NCI-H2107 treated with DMSO at 0.1 percent for 48 hours (cell line): ENCODE measurements around the gene SPATA13.

ENCODE experiments used
- DNase-seq: peaks from one replicate; lab custom pipeline; 2025; ENCODE audit not compliant: unreplicated experiment; lab: John Stamatoyannopoulos, UW

The SPATA13 gene

DNA sequence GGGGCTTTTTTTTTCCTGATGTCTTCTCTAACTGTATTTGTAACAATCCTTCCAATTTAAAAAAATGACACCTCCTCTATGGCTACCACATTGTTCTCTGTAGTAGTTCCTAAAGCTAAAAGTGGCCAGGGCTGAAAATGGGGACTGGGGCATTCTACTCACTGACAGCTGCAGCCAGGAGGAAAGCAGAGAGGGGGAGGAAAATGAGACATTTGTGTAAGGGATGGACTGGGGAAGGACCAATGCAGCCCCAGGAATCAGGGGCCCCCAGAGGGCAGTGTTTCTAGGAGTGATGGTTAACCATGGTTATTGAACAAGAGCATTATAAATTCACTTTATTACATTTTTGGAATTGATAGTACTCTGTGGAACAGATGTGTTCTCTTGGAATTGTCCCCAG is 114.5 kb downstream of the SPATA13 start:
- DNase-seq = no peak

- no peak for DNase-seq
Observed at GRCh38 chr13:24276306-24276705, 115.8 kb downstream of the SPATA13 start.

DNA sequence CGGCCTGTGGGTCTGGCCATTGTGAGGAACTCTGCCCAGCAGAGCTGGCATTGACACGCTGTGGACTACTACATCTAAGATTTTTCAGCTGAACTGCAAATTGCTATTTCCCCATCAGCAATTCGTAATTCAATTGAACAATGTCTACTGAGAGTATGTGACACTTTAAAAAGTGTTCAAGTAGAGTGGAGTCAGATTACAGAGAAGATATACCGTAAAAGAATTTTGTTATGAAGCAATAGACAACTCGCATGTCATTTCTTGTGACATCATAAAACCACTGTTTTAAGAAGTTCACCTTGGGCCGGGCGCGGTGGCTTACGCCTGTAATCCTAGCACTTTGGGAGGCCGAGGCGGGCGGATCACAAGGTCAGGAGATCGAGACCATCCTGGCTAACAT is 116.3 kb downstream of the SPATA13 start:
- no peak for DNase-seq

GRCh38 chr13:24277761-24278160 is 117.2 kb downstream of the SPATA13 start:
- DNase-seq = no peak

DNA sequence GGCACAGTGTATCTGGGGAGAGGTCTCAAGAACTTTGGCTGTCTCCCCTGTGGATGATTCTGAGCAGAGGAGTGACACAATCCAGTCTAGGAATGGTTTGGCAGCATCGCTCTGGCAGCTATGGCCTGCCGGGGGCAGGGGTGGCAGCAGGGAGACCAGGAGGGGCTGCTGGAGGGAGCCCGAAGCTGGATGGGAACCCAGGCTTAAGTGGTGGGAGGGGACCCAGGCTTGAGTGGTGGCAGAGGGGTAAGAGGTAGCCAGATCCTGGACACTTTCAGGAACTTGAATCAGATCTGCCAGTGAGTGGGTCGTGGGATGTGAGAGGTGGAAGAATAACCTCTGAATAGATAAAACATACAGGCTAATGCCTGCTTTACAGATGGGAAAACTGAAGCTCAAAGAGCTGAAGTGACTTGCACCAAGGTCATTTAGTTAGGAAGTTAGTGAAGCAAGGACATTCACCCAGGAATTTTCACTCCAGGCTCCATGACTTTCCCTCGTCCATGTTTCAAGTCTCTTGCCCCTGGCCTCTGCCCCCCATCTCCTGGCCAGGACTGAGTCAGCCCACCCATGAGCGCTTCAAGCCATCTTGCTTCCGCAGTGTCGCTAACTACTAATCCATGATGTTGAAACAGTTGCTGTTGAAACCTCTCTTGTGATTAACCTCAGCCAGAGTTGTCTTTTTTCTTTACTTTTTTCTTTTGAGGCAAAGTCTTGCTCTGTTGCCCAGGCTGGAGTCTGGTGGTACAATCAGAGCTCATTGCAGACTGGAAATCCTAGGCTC is 119.0 kb downstream of the SPATA13 start:
- no peak for DNase-seq

DNA sequence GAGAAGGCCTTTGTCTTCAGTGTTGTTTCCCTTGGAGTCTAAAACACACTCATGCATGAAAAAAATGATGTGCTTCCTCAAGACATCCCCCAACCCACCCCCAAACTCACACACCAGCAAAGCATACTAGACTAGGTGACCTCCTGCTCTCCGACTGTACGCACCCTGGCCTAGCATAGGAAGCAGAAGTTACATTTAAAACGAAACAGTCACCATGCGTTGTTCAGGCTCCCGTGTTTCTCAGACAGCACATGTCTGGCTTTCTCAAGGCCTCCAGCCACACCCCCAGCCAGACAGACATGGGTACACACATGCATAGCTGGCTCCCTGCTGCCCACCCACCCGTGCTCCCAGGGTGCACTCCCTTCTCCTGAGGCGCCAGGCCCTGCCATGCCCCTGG is 120.2 kb downstream of the SPATA13 start:
- DNase-seq = no peak

- DNase-seq = no peak
Observed at GRCh38 chr13:24281188-24282008, 120.9 kb downstream of the SPATA13 start.

DNA sequence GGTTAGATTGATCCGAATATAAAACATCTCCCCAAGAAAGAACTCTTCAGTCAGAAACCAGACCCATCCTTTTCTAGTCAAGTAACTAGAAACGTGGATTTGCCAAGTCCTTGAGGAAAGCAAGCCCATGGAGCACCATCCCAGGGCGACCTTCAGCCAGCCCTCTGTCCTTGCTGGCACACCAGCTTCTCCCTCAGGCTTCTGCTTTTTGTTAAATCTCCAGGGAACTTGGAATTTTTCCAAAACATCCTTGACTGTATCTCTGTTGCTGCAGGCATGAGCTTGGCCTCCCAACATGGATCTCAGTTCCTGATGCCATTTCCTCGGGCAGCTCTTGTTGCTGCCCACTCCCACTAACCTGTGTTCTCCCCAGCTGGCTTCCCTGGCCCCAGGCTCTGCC is 121.7 kb downstream of the SPATA13 start:
- DNase-seq = no peak

GRCh38 chr13:24284889-24285565 is 124.5 kb downstream of the SPATA13 start:
- no peak for DNase-seq

DNA sequence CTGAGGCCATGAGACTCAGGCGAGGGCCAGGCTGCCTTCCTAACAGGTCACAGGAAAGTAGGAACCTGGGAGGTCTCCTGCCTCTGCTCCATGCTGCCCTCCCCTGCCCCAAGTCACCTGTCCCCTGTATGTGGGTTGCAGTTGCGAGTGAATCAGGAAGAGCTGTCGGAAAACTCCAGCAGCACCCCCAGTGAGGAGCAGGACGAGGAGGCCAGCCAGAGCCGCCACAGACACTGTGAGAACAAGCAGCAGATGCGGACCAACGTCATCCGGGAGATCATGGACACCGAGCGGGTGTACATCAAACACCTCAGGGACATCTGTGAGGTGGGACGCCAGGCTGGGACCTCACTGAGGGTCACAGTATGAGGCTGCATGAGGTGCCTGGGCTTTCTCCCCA is 126.1 kb downstream of the SPATA13 start:
- DNase-seq = no peak

DNA sequence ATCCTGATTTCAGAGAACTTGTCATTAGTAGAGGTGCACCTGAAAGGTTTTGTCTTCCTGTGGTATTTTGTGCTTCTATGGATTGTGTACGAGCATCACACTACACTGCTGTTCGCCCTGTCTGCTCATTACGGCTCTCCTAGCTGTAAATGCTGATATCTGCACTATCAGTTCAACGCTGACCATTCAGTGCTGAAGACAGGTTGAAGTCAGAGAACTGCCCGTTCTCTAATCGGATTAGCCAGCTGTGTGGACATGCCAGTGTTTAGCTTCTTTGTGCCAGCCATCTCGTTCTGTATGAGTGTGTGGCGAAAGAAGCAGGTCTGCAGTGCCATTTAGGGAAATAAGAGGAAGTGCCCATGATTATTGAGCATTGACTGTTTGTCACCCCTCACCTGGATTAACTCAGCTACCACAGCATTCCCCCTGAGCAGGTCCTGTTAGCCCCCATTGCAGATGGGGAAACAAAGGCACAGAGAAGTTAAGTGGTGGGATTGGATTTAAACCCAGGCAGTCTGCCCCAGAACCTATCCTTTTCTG is 127.3 kb downstream of the SPATA13 start:
- DNase-seq = no peak

- no peak for DNase-seq
Observed at GRCh38 chr13:24288870-24289269, 128.3 kb downstream of the SPATA13 start.

- DNase-seq = no peak
Observed at GRCh38 chr13:24290280-24290932, 129.9 kb downstream of the SPATA13 start.

DNA sequence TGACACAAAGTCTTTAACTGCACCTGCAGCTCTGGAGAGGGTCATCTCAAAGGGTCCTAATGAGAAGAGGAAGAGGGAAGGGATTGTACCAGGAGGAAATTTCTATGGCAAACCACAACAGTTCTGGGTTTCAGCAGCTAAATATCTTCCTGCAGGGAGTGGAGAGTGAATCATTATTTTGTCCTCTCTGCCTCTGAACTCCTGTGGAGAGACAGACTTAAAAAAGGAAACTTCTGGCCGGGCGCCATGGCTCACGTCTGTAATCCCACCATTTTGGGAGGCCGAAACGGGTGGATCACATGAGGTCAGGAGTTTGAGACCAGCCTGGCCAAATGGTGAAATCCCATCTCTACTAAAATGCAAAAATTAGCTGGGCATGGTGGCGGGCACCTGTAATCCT is 132.0 kb downstream of the SPATA13 start:
- DNase-seq = no peak

DNA sequence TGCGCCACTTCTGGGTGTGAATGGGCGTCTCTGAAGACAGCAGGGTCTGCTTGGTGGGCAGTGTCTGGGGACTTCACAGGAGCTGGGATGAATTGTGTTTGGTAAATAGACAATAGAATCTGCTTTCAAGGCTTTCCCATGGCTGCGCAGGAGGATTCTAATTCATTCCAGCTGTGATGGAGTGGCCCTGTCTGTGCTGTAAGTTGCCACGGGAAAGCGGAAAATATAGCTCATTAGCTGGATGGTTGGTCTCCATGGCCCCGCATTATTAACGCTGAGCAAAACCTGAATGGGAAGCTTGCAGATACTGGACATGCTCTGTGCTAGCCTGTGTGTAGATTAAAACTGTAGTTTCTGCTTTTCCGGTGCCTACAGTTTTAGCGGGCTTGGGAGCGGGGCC is 133.2 kb downstream of the SPATA13 start:
- DNase-seq = no peak

DNA sequence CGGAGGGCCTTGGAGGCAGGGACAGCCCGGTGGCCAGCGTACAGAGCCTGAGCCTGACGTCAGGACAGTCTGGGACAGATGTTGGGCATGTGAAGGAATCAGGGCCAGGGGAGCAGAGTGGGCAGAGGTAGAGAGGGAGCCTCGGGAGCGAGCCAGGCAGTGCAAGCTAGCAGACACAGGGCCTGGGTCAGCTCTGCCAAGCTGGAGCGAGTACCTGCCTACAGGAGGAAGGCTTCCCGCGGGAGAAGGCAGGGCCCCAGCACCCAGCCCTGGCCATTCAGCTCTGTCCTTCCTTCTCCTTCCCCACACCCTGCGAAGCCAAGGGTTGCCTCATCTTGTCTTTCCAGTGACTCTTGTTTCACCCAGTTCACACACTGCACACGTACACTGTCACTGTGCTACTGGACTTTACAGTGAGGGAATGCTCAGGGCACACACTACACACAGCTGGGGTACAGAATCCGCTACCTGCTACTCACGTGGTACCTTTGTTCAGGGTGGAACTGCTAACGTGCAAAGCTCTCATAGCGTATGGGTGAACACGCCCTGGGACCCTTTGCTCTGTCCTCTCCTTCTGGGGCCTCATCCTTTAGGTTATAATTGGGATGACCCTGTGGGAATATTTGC is 139.1 kb downstream of the SPATA13 start:
- no peak for DNase-seq

DNA sequence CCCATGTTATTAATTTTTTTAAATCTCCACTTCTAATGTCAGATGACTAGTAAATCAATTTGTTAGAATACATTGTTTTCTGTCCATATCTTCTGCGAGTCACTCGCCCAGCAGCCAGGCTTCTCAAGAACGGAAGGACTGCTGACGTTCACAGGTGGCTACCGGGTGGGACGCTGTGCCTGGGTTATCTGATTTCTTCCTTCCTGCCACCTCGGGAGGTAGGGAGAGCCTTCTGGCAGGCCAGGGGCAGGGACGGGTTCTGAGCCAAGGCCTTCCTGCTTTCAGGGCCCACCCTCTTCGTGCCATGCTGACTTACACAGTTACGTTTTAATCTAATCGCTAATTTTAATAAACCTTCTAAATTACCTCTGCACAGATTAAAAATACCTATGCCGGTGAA is 140.9 kb downstream of the SPATA13 start:
- no peak for DNase-seq

GRCh38 chr13:24301911-24302310 is 141.4 kb downstream of the SPATA13 start:
- DNase-seq = no peak

DNA sequence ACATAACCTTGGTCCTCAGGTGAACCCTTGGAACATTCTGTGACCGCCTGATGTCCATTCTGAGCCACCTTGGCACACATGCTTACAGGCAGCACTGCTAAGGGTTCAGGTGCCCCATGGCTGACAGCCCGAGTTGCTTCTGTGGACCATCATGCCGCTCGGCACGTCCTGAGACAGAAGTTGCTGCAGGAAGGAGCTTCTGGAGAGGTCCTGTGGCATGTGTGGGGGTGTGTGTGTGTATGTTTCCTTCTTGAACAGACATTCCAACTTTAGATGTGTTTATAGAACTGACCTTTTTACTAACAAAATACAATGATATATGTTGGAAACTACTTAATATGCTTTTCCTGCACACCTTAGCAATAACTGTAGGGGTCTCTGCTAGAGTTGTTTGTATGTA is 144.1 kb downstream of the SPATA13 start:
- DNase-seq = no peak

DNA sequence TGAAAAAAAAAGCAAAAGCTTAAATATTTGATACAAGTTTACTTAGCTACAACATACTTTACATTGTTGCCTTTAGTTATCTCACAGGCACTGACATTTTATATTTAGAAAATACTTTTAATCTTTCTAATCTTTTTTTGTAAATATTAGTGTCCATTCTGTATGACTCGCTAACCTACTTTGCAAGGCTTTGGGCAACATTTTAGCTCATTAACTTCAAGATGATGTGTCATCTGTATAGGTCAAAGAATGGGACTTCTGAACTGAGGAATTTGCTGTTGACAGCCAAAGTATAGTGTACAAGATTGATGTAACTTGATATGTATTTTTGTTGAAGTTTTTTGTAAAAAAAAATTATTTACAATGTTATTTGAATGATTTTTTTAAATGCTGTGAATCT is 146.1 kb downstream of the SPATA13 start:
- no peak for DNase-seq
